ENCODE data around the gene MPST.
"Not testable (repeated sequence)": the region's sequence is repeated elsewhere in the genome, so short reads cannot be mapped to it uniquely, and the experiment has no call there.

The MPST gene

GRCh38 chr22:36985211-36985889 lies 34.2 kb upstream of the MPST start:
- Histone ChIP-seq H3K9me3 (ENCODE audit: control insufficient read depth, low read length) (peaks cover 6% of the 10 kb centered on the region), H3K4me3 (ENCODE audit: insufficient read depth, low read depth, low read length, poor library complexity, severe bottlenecking) (no peak overlapping the region), H3K27me3 (replicated peaks; ENCODE audit: control insufficient read depth, insufficient read depth, low read length, poor library complexity, severe bottlenecking) (peaks cover 11% of the 10 kb centered on the region), H3K27ac (ENCODE audit: insufficient read depth, low read length, poor library complexity, severe bottlenecking) (no peak overlapping the region), H3K36me3 (ENCODE audit: control insufficient read depth, insufficient read depth, low read length) (no peaks in the 10 kb centered on the region), H3K4me1 (ENCODE audit: control insufficient read depth, insufficient read depth, low read length, poor library complexity, severe bottlenecking) (no peaks in the 10 kb centered on the region)
- no peak for DNase-seq

DNA sequence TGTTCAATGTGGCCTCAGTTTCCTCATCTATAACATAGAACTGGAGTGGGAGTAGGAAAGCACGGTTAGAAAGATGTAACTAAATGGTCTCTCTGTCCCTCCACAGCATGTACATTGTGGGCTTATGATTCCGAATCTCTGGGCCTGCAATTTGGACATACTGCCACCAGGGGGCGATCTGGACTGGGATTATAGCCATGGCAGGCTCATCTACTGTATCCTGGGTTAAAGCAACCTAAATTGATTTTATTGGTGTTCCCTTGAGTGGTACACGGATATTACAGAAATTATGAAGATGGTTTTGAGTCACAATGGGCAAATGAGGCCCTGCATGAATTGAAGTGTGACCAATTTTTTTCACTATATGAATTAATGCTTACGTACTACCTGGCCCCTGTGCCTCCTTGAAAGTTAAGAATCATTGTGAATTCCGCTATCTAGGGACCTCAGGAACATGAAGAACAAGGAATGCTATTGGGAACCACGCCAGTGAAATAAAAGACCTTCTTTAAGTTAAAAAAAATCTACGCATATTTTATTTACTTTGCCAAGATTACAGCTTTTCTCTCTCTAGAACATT lies 33.2 kb upstream of the MPST start:
- no peaks in the 10 kb centered on the region for H3K36me3 ChIP-seq (ENCODE audit: control insufficient read depth, insufficient read depth, low read length)
- peaks cover 6% of the 10 kb centered on the region for H3K9me3 ChIP-seq (ENCODE audit: control insufficient read depth, low read length)
- DNase-seq = no peak
- H3K4me3 ChIP-seq (ENCODE audit: insufficient read depth, low read depth, low read length, poor library complexity, severe bottlenecking) = no peak overlapping the region
- peaks cover 20% of the 10 kb centered on the region for H3K27me3 ChIP-seq (replicated peaks; ENCODE audit: control insufficient read depth, insufficient read depth, low read length, poor library complexity, severe bottlenecking)
- H3K27ac ChIP-seq (ENCODE audit: insufficient read depth, low read length, poor library complexity, severe bottlenecking) = no peak overlapping the region
- H3K4me1 ChIP-seq (ENCODE audit: control insufficient read depth, insufficient read depth, low read length, poor library complexity, severe bottlenecking) = no peaks in the 10 kb centered on the region

GRCh38 chr22:36988075-36988832 lies 31.3 kb upstream of the MPST start:
- no peak for DNase-seq
- Histone ChIP-seq H3K9me3 (ENCODE audit: control insufficient read depth, low read length) (peaks cover 6% of the 10 kb centered on the region), H3K4me3 (ENCODE audit: insufficient read depth, low read depth, low read length, poor library complexity, severe bottlenecking) (no peak overlapping the region), H3K27me3 (replicated peaks; ENCODE audit: control insufficient read depth, insufficient read depth, low read length, poor library complexity, severe bottlenecking) (peaks cover 20% of the 10 kb centered on the region), H3K27ac (ENCODE audit: insufficient read depth, low read length, poor library complexity, severe bottlenecking) (no peak overlapping the region), H3K36me3 (ENCODE audit: control insufficient read depth, insufficient read depth, low read length) (no peaks in the 10 kb centered on the region), H3K4me1 (ENCODE audit: control insufficient read depth, insufficient read depth, low read length, poor library complexity, severe bottlenecking) (no peaks in the 10 kb centered on the region)

- H3K36me3 ChIP-seq (ENCODE audit: control insufficient read depth, insufficient read depth, low read length); DNase-seq; H3K9me3 ChIP-seq (ENCODE audit: control insufficient read depth, low read length); H3K4me3 ChIP-seq (ENCODE audit: insufficient read depth, low read depth, low read length, poor library complexity, severe bottlenecking); H3K4me1 ChIP-seq (ENCODE audit: control insufficient read depth, insufficient read depth, low read length, poor library complexity, severe bottlenecking); H3K27ac ChIP-seq (ENCODE audit: insufficient read depth, low read length, poor library complexity, severe bottlenecking): not testable (repeated sequence)
- H3K27me3 ChIP-seq (replicated peaks; ENCODE audit: control insufficient read depth, insufficient read depth, low read length, poor library complexity, severe bottlenecking) = peaks cover 17% of the 10 kb centered on the region
Measured at GRCh38 chr22:36989012-36989411, 30.5 kb upstream of the MPST start.

GRCh38 chr22:36990457-36990856 lies 29.1 kb upstream of the MPST start:
- no peaks in the 10 kb centered on the region for H3K4me1 ChIP-seq (ENCODE audit: control insufficient read depth, insufficient read depth, low read length, poor library complexity, severe bottlenecking)
- H3K4me3 ChIP-seq (ENCODE audit: insufficient read depth, low read depth, low read length, poor library complexity, severe bottlenecking) = no peak overlapping the region

DNA sequence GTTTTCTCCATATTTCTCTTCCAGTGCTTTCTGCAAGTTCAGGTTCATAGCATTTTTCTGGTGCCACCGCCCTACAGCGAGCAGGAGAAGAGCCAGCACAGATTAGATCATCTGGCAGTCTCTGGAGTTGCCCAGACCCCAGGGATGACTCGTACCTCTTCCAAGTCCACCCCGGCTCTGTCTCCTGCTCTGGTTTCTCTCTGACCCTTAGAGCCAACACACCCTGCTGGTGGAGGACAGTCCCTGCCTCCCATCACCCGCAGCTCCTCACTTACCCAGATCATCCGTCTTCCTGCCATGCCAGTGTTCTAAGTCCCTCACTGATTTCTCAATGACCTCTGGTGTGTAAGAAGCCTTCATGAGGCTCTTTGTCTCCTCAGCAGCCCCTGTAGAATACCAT lies 28.3 kb upstream of the MPST start:
- Histone ChIP-seq H3K27me3 (replicated peaks; ENCODE audit: control insufficient read depth, insufficient read depth, low read length, poor library complexity, severe bottlenecking) (peaks cover 17% of the 10 kb centered on the region), H3K36me3 (ENCODE audit: control insufficient read depth, insufficient read depth, low read length) (no peaks in the 10 kb centered on the region), H3K4me1 (ENCODE audit: control insufficient read depth, insufficient read depth, low read length, poor library complexity, severe bottlenecking) (no peaks in the 10 kb centered on the region), H3K9me3 (ENCODE audit: control insufficient read depth, low read length) (peaks cover 3% of the 10 kb centered on the region), H3K4me3 (ENCODE audit: insufficient read depth, low read depth, low read length, poor library complexity, severe bottlenecking) (no peak overlapping the region), H3K27ac (ENCODE audit: insufficient read depth, low read length, poor library complexity, severe bottlenecking) (no peak overlapping the region)
- no peak for DNase-seq

More at GRCh38 chr22:36990457-36990856, 29.1 kb upstream of the MPST start:
- Histone ChIP-seq H3K9me3 (ENCODE audit: control insufficient read depth, low read length) (peaks cover 6% of the 10 kb centered on the region), H3K27me3 (replicated peaks; ENCODE audit: control insufficient read depth, insufficient read depth, low read length, poor library complexity, severe bottlenecking) (peaks cover 17% of the 10 kb centered on the region), H3K36me3 (ENCODE audit: control insufficient read depth, insufficient read depth, low read length) (no peaks in the 10 kb centered on the region), H3K27ac (ENCODE audit: insufficient read depth, low read length, poor library complexity, severe bottlenecking) (no peak overlapping the region)
- DNase-seq = no peak

DNA sequence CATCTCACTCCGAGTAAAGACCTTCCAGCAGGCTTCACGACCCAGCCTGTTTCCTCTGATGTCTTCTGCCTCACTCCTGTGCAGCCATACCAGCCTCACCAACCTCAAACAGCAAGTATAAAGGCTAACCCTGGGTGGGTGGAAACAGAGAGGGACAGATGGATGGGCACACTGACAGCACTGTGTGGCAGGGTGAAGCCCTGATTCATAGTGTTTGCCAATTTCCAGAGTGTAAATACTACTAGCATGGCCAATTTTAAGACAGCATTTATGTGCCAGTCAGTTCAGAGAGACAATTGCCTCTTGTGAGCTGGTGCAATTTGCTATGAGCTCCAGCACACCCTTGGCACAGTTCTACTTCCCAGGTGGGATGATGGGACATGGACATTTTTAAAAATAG lies 21.8 kb upstream of the MPST start:
- Histone ChIP-seq H3K36me3 (ENCODE audit: control insufficient read depth, insufficient read depth, low read length) (no peaks in the 10 kb centered on the region), H3K4me3 (ENCODE audit: insufficient read depth, low read depth, low read length, poor library complexity, severe bottlenecking) (no peak overlapping the region), H3K27ac (ENCODE audit: insufficient read depth, low read length, poor library complexity, severe bottlenecking) (no peak overlapping the region), H3K4me1 (ENCODE audit: control insufficient read depth, insufficient read depth, low read length, poor library complexity, severe bottlenecking) (no peaks in the 10 kb centered on the region), H3K27me3 (replicated peaks; ENCODE audit: control insufficient read depth, insufficient read depth, low read length, poor library complexity, severe bottlenecking) (no peaks in the 10 kb centered on the region), H3K9me3 (ENCODE audit: control insufficient read depth, low read length) (no peaks in the 10 kb centered on the region)
- DNase-seq = no peak

DNA sequence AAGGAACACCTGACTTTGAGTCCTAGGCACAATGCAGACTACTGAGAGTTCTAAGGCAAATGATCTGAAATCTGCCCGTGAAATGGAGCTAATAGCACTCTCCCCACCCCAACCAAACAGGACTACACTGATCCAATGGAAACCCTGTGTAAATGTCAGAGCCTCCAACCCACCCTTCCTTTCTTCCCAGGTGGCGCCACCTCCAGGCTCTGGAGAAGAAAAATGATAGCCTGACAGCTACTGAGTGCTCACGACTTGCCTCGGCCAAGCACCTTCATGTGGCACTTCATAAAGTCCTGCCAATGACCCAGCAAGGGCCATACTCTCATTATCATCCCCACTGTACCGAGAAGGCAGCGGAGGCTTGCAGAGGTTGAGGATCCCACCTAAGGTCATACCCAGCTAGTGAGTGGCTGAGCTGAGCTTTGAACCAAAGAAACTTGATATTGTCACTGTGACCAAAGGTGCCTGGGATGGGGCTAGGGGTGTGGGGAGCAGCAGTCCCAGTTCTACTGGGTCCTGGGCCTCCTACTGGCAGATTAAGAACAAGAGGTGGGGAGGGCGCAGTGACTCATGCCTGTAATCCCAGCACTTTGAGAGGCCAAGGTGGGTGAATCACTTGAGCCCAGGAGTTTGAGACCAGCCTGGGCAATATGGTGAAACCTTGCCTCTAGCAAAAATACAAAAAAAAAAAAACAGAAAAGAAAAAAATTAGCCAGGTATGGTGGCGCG lies 20.8 kb upstream of the MPST start:
- Histone ChIP-seq H3K27me3 (replicated peaks; ENCODE audit: control insufficient read depth, insufficient read depth, low read length, poor library complexity, severe bottlenecking) (no peaks in the 10 kb centered on the region), H3K4me3 (ENCODE audit: insufficient read depth, low read depth, low read length, poor library complexity, severe bottlenecking) (no peak overlapping the region), H3K36me3 (ENCODE audit: control insufficient read depth, insufficient read depth, low read length) (no peaks in the 10 kb centered on the region), H3K9me3 (ENCODE audit: control insufficient read depth, low read length) (no peaks in the 10 kb centered on the region), H3K4me1 (ENCODE audit: control insufficient read depth, insufficient read depth, low read length, poor library complexity, severe bottlenecking) (no peaks in the 10 kb centered on the region), H3K27ac (ENCODE audit: insufficient read depth, low read length, poor library complexity, severe bottlenecking) (no peak overlapping the region)
- DNase-seq = no peak

- Histone ChIP-seq H3K4me3 (ENCODE audit: insufficient read depth, low read depth, low read length, poor library complexity, severe bottlenecking) (no peak overlapping the region), H3K36me3 (ENCODE audit: control insufficient read depth, insufficient read depth, low read length) (no peaks in the 10 kb centered on the region), H3K4me1 (ENCODE audit: control insufficient read depth, insufficient read depth, low read length, poor library complexity, severe bottlenecking) (no peaks in the 10 kb centered on the region), H3K9me3 (ENCODE audit: control insufficient read depth, low read length) (no peaks in the 10 kb centered on the region), H3K27ac (ENCODE audit: insufficient read depth, low read length, poor library complexity, severe bottlenecking) (no peak overlapping the region), H3K27me3 (replicated peaks; ENCODE audit: control insufficient read depth, insufficient read depth, low read length, poor library complexity, severe bottlenecking) (no peaks in the 10 kb centered on the region)
- DNase-seq = no peak
Measured at GRCh38 chr22:36999463-36999862, 20.1 kb upstream of the MPST start.

Data from effector memory CD4-positive, alpha-beta T cell (primary cell).